Dermis microvascular lymphatic vessel endothelial cell (primary cell): Measurements from ENCODE around the gene AK4. TPM values are rescaled to one million over a fixed set of nuclear protein-coding genes. Genes with fewer than 3 reads are reported as not detected.
"Not testable (repeated sequence)": the region's sequence is repeated elsewhere in the genome, so short reads cannot be mapped to it uniquely, and the experiment has no call there.

Experiments
- DNase-seq, 2 donors: peaks; one replicate each; pipeline versions ENCODE4 v3.0.0 to v3.0.0-alpha.2; 2010; ENCODE audit warnings: low read depth in 2 of 2
- total RNA-seq: library from RNA; depleted of rRNA; stranded (reverse); fragments of >200 nt; gene quantifications from 2 replicates; pipeline ENCODE4 v1.2.1, GENCODE V29; 2014

Gene AK4
- 16.6 and 23.5 TPM in 2 replicates for total RNA-seq

- DNase-seq, result not testable (repeated sequence)
Measured at GRCh38 chr1:65148178-65148547, at the start of gene AK4. TSS of gene AK4 (plus strand) at chr1:65148203. CDS start at chr1:65148408, 205 bp downstream.

GRCh38 chr1:65103807-65104206, 44.2 kb upstream of the AK4 start:
- DNase-seq, result no peak

- no peak for DNase-seq
Measured at GRCh38 chr1:65104854-65105534, 43.0 kb upstream of the AK4 start.

- DNase-seq, result no peak
Measured at GRCh38 chr1:65105596-65105995, 42.4 kb upstream of the AK4 start.

GRCh38 chr1:65108025-65108642, 39.9 kb upstream of the AK4 start:
- no peak for DNase-seq

GRCh38 chr1:65109487-65109886, 38.5 kb upstream of the AK4 start:
- DNase-seq, result no peak

GRCh38 chr1:65112811-65113210, 35.2 kb upstream of the AK4 start:
- DNase-seq, result no peak

GRCh38 chr1:65113298-65113697, 34.7 kb upstream of the AK4 start:
- no peak for DNase-seq

GRCh38 chr1:65114322-65114721, 33.7 kb upstream of the AK4 start:
- peak; percentile 93 to 96 for DNase-seq

- DNase-seq, result no peak
Measured at GRCh38 chr1:65119951-65120350, 28.1 kb upstream of the AK4 start.

GRCh38 chr1:65129104-65129503, 18.9 kb upstream of the AK4 start:
- DNase-seq, result not testable (repeated sequence)

- DNase-seq, result no peak
Measured at GRCh38 chr1:65138524-65138923, 9.5 kb upstream of the AK4 start.

GRCh38 chr1:65139793-65140192, 8.2 kb upstream of the AK4 start:
- not testable (repeated sequence) for DNase-seq

GRCh38 chr1:65141394-65141793, 6.6 kb upstream of the AK4 start:
- peak in 1 of 2 donors; percentile 17 for DNase-seq

GRCh38 chr1:65141918-65142317, 6.1 kb upstream of the AK4 start:
- no peak for DNase-seq

- not testable (repeated sequence) for DNase-seq
Measured at GRCh38 chr1:65143112-65143658, 4.8 kb upstream of the AK4 start.

GRCh38 chr1:65146908-65147423, 1.0 kb upstream of the AK4 start:
- DNase-seq, result no peak

- peak in 1 of 2 donors; percentile 37 for DNase-seq
Measured at GRCh38 chr1:65147424-65148177, 402 bp upstream of the AK4 start.

- DNase-seq, result peak in 1 of 2 donors; percentile 27
Measured at GRCh38 chr1:65148548-65149350, 746 bp downstream of the AK4 start.

- DNase-seq, result peak in 1 of 2 donors; percentile 6
Measured at GRCh38 chr1:65149351-65150107, 1.5 kb downstream of the AK4 start.

- no peak for DNase-seq
Measured at GRCh38 chr1:65150108-65150463, 2.1 kb downstream of the AK4 start.
